ENCODE results near the gene SFXN3. TPM values are rescaled to one million over a fixed set of nuclear protein-coding genes. Genes with fewer than 3 reads are reported as not detected.

SFXN3 gene
- total RNA-seq, 4 donors from 2014 or later: 47.8 to 442 (median 53.1) TPM

DNA sequence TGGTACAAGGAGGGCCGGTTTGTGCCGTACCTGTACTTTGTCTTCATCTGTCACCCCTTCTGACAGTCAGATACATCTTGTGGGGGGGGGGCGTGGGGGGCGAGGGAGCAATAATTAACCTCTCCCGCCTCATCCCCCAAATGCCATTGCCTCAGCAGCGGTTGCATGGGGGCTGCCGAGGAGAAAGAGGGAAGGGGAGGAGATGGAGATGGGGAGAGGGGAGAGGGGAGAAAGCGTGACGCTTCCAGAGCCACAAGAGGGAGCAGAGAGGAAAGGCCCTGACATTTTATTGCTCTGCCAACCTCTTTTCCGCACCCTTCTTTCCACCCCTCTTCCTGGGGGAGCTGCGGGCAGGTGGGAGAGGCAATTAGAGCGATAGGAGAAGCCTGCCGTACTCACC lies 42.6 kb downstream of the SFXN3 start:
- intact Hi-C loops (cut with DNase I; ENCODE audit: low total_unique reads) (loop anchor here (5.0 kb wide), 1 partner anchor 1461 kb away; no protein-coding TSS in a partner anchor), in situ Hi-C loops (cut with MboI; ENCODE audit: low pct_ligation_motif_present in 1 of 4, low pct_unique_long_range_greater_than_20kb in 1 of 4, low sequenced_read_pairs in 3 of 4) (no loop called here)
- H3K27me3 ChIP-seq: peaks cover 70% of the 10 kb centered on the region
- peaks cover 0 to 7% (median 0%) of the 10 kb centered on the region in 4 donors for H3K4me1 ChIP-seq
- no peak overlapping the region for H3K4me3 ChIP-seq
- DNase-seq: no peak
- 4 to 13% methylated on average over 4 to 13 of the region's 13 CpGs for WGBS, 2 donors (ENCODE audit: low coverage in 1 of 2)
- no peaks in the 10 kb centered on the region for H3K36me3 ChIP-seq
- no peaks in the 10 kb centered on the region for H3K9me3 ChIP-seq
- TF ChIP-seq, protein P1, sequence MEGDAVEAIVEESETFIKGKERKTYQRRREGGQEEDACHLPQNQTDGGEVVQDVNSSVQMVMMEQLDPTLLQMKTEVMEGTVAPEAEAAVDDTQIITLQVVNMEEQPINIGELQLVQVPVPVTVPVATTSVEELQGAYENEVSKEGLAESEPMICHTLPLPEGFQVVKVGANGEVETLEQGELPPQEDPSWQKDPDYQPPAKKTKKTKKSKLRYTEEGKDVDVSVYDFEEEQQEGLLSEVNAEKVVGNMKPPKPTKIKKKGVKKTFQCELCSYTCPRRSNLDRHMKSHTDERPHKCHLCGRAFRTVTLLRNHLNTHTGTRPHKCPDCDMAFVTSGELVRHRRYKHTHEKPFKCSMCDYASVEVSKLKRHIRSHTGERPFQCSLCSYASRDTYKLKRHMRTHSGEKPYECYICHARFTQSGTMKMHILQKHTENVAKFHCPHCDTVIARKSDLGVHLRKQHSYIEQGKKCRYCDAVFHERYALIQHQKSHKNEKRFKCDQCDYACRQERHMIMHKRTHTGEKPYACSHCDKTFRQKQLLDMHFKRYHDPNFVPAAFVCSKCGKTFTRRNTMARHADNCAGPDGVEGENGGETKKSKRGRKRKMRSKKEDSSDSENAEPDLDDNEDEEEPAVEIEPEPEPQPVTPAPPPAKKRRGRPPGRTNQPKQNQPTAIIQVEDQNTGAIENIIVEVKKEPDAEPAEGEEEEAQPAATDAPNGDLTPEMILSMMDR (IDR thresholded peaks at IDR 0.05): no peak
- TF ChIP-seq POLR2AphosphoS5 (IDR thresholded peaks at IDR 0.05): no peak
- TF ChIP-seq POLR2A (IDR thresholded peaks at IDR 0.05): no peak
- TF ChIP-seq EP300 (IDR thresholded peaks at IDR 0.05; ENCODE audit: low read depth): no peak
- H3K27ac ChIP-seq: no peak overlapping the region

DNA sequence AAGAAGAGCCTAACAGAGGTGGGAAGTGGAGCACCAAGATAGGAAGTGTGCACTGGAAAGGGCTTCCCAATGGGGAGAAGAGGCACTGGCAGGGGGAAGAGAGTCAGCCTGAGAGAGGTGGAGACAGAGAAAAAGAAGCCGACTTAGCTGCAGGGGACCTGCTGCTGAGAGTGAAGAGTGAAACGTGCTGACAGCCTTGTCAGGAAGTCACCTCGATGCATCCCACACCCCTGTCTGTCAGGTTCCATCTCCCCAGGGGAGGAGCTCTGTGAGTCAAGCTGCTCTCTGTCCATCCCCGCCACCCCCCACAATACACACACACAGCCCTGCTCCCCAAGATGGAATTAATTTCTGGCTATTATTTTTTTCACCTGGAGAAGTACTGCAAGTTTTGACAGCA lies 44.7 kb downstream of the SFXN3 start:
- Histone ChIP-seq H3K4me3 (no peak overlapping the region), H3K36me3 (no peaks in the 10 kb centered on the region), H3K27me3 (peaks cover 87% of the 10 kb centered on the region), H3K27ac (no peak overlapping the region), H3K4me1 (no peaks in the 10 kb centered on the region), H3K9me3 (no peaks in the 10 kb centered on the region)
- TF ChIP-seq EP300 (IDR thresholded peaks at IDR 0.05; ENCODE audit: low read depth): no peak
- no peak for TF ChIP-seq POLR2AphosphoS5 (IDR thresholded peaks at IDR 0.05)
- no peak for TF ChIP-seq POLR2A (IDR thresholded peaks at IDR 0.05)
- TF ChIP-seq, protein P1 (IDR thresholded peaks at IDR 0.05): no peak
- in situ Hi-C loops (cut with MboI; ENCODE audit: low pct_ligation_motif_present in 1 of 4, low pct_unique_long_range_greater_than_20kb in 1 of 4, low sequenced_read_pairs in 3 of 4) (no loop called here), intact Hi-C loops (cut with DNase I; ENCODE audit: low total_unique reads) (no loop called here)
- no peak for DNase-seq
- 10% methylated on average over 4 of the region's 4 CpGs; no CpG with 5 or more reads in 1 of the 2 donors for WGBS, 2 donors (ENCODE audit: low coverage in 1 of 2)

DNA sequence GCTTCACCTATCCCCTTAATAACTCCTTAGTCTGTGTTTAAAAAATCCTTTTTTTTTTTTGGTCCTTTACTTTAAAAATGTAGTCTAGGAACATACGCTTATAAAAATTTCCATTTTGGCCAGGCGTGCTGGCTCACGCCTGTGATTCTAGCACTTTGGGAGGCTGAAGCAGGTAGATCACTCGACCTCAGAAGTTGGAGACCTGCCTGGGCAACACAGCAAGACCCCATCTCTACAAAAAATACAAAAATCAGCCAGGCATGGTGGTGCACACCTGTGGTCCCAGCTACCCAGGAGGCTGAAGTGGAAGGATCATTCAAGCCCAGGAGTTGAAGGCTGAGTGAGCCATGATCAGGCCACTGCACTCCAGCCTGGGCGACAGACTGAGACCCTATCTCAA lies 45.6 kb downstream of the SFXN3 start:
- no peak overlapping the region for H3K4me3 ChIP-seq
- peaks cover 89% of the 10 kb centered on the region for H3K27me3 ChIP-seq
- no peak for DNase-seq
- no peak overlapping the region for H3K27ac ChIP-seq
- no peaks in the 10 kb centered on the region for H3K36me3 ChIP-seq
- H3K4me1 ChIP-seq: no peaks in the 10 kb centered on the region
- H3K9me3 ChIP-seq: no peaks in the 10 kb centered on the region
- in situ Hi-C loops (cut with MboI; ENCODE audit: low pct_ligation_motif_present in 1 of 4, low pct_unique_long_range_greater_than_20kb in 1 of 4, low sequenced_read_pairs in 3 of 4) (no loop called here), intact Hi-C loops (cut with DNase I; ENCODE audit: low total_unique reads) (no loop called here)
- WGBS, 2 donors (ENCODE audit: low coverage in 1 of 2): 73 to 100% methylated on average over 2 to 5 of the region's 5 CpGs
- TF ChIP-seq POLR2A (IDR thresholded peaks at IDR 0.05): no peak
- TF ChIP-seq, protein P1 (IDR thresholded peaks at IDR 0.05): no peak
- no peak for TF ChIP-seq POLR2AphosphoS5 (IDR thresholded peaks at IDR 0.05)
- no peak for TF ChIP-seq EP300 (IDR thresholded peaks at IDR 0.05; ENCODE audit: low read depth)

DNA sequence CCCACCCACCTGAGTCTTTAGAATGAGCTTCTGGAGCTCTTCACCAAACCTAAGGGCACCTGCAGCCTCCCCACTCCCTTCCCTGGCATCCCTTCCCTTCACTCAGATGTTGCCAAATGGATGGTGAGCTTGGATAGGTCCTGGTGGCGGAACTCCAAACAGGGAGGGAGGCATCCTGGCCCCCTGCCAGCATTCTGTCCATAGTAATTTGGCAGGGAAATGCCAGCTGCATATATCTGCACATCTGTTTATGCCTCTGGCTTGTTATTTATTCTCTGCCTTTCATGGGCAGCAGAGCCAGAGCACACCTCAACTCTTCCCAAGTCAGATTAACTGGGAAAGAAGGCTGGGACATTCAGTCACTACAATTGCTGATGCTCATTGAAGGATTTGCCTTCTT lies 48.8 kb downstream of the SFXN3 start:
- Histone ChIP-seq H3K4me1 (no peaks in the 10 kb centered on the region), H3K27me3 (peaks cover 84% of the 10 kb centered on the region), H3K27ac (no peak overlapping the region), H3K36me3 (no peaks in the 10 kb centered on the region), H3K9me3 (no peaks in the 10 kb centered on the region), H3K4me3 (no peak overlapping the region)
- 67% methylated on average over 1 of the region's 1 CpG; no CpG with 5 or more reads in 1 of the 2 donors for WGBS, 2 donors (ENCODE audit: low coverage in 1 of 2)
- TF ChIP-seq POLR2A (IDR thresholded peaks at IDR 0.05) (no peak), EP300 (IDR thresholded peaks at IDR 0.05; ENCODE audit: low read depth) (no peak)
- DNase-seq: no peak
- in situ Hi-C loops (cut with MboI; ENCODE audit: low pct_ligation_motif_present in 1 of 4, low pct_unique_long_range_greater_than_20kb in 1 of 4, low sequenced_read_pairs in 3 of 4): no loop called here
- intact Hi-C loops (cut with DNase I; ENCODE audit: low total_unique reads): no loop called here
